Measurements from ENCODE around the gene NUP54.

The NUP54 gene

GRCh38 chr4:76066546-76066945, 81.7 kb downstream of the NUP54 start:
- DNase-seq, result no peak
